ENCODE measurements around the gene RASGRP4. TPM values are rescaled to one million over a fixed set of nuclear protein-coding genes. Genes with fewer than 3 reads are reported as not detected.

The RASGRP4 gene
- total RNA-seq, 4 donors from 2014 or later = 0.91 to 2.3 (median 1.6) TPM

- H3K27ac ChIP-seq = peak within 1 kb of the TSS; percentile 55
Measured at GRCh38 chr19:38388349-38389100, 37.5 kb downstream of the RASGRP4 start, which contains the start of gene SPRED3. Gene SPRED3, plus strand, starts transcription at chr19:38388697. Its CDS starts 1,606 bp downstream, at chr19:38390303.

GRCh38 chr19:38387550-38388348, 38.3 kb downstream of the RASGRP4 start, which contains the start of gene GGN:
Gene GGN, minus strand, starts transcription at chr19:38388034. Its CDS starts 773 bp downstream, at chr19:38387261.
- Histone ChIP-seq H3K4me1 (peaks cover 50% of the 10 kb centered on the region), H3K36me3 (peaks cover 17% of the 10 kb centered on the region), H3K9me3 (no peaks in the 10 kb centered on the region), H3K4me3 (peak within 1 kb of the TSS; percentile 55), H3K27ac (peak within 1 kb of the TSS; percentile 55), H3K27me3 (no peaks in the 10 kb centered on the region)
- WGBS = 2% methylated on average over 38 of the region's 51 CpGs
- TF ChIP-seq EP300 (IDR thresholded peaks at IDR 0.05) (no peak), POLR2A (IDR thresholded peaks at IDR 0.05) (peak in 1 of 2 donors; percentile 18)
- DNase-seq (ENCODE audit: low spot score in 2 of 2) = peak; percentile 88 to 92

More at GRCh38 chr19:38388349-38389100, 37.5 kb downstream of the RASGRP4 start, which contains the start of gene SPRED3:
- DNase-seq (ENCODE audit: low spot score in 2 of 2) = no peak
- H3K4me1 ChIP-seq = peaks cover 45% of the 10 kb centered on the region
- TF ChIP-seq POLR2A (IDR thresholded peaks at IDR 0.05) = no peak
- TF ChIP-seq POLR2AphosphoS5 (IDR thresholded peaks at IDR 0.05) = no peak
- no peak for TF ChIP-seq CTCF (IDR thresholded peaks at IDR 0.05)
- no peak for TF ChIP-seq EP300 (IDR thresholded peaks at IDR 0.05)
- 0% methylated on average over 6 of the region's 46 CpGs for WGBS
- H3K4me3 ChIP-seq = peak within 1 kb of the TSS; percentile 55
- no peaks in the 10 kb centered on the region for H3K9me3 ChIP-seq
- peaks cover 10% of the 10 kb centered on the region for H3K36me3 ChIP-seq
- H3K27me3 ChIP-seq = no peaks in the 10 kb centered on the region

- DNase-seq (ENCODE audit: low spot score in 2 of 2) = peak; percentile 80 to 85
- Histone ChIP-seq H3K27me3 (no peaks in the 10 kb centered on the region), H3K27ac (peak overlapping the region; percentile 55), H3K9me3 (no peaks in the 10 kb centered on the region), H3K36me3 (peaks cover 23% of the 10 kb centered on the region), H3K4me3 (peak overlapping the region; percentile 55), H3K4me1 (peaks cover 50% of the 10 kb centered on the region)
- WGBS = 4% methylated on average over 9 of the region's 36 CpGs
- TF ChIP-seq EP300 (IDR thresholded peaks at IDR 0.05) (no peak), CTCF (IDR thresholded peaks at IDR 0.05) (no peak), POLR2A (IDR thresholded peaks at IDR 0.05) (no peak), POLR2AphosphoS5 (IDR thresholded peaks at IDR 0.05) (no peak)
Measured at GRCh38 chr19:38386971-38387549, 39.0 kb downstream of the RASGRP4 start.

- Histone ChIP-seq H3K27ac (no peak overlapping the region), H3K4me1 (peaks cover 50% of the 10 kb centered on the region), H3K36me3 (peaks cover 29% of the 10 kb centered on the region), H3K27me3 (no peaks in the 10 kb centered on the region), H3K4me3 (peak overlapping the region; percentile 55), H3K9me3 (no peaks in the 10 kb centered on the region)
- WGBS = 53% methylated on average over 9 of the region's 61 CpGs
- no peak for TF ChIP-seq EP300 (IDR thresholded peaks at IDR 0.05)
- no peak for TF ChIP-seq CTCF (IDR thresholded peaks at IDR 0.05)
- no peak for TF ChIP-seq POLR2A (IDR thresholded peaks at IDR 0.05)
- TF ChIP-seq POLR2AphosphoS5 (IDR thresholded peaks at IDR 0.05) = no peak
- peak in 1 of 2 donors; percentile 74 for DNase-seq (ENCODE audit: low spot score in 2 of 2)
Measured at GRCh38 chr19:38386300-38386970, 39.6 kb downstream of the RASGRP4 start.

- H3K36me3 ChIP-seq = peaks cover 36% of the 10 kb centered on the region
- DNase-seq (ENCODE audit: low spot score in 2 of 2) = no peak
Measured at GRCh38 chr19:38385804-38386257, 40.2 kb downstream of the RASGRP4 start.

More at GRCh38 chr19:38385804-38386257, 40.2 kb downstream of the RASGRP4 start:
- H3K27ac ChIP-seq = no peak overlapping the region
- H3K4me3 ChIP-seq = no peak overlapping the region
- WGBS = 64% methylated on average over 33 of the region's 40 CpGs
- no peaks in the 10 kb centered on the region for H3K27me3 ChIP-seq
- H3K9me3 ChIP-seq = no peaks in the 10 kb centered on the region
- H3K4me1 ChIP-seq = peaks cover 50% of the 10 kb centered on the region
- TF ChIP-seq CTCF (IDR thresholded peaks at IDR 0.05) (no peak), POLR2A (IDR thresholded peaks at IDR 0.05) (no peak), POLR2AphosphoS5 (IDR thresholded peaks at IDR 0.05) (no peak), EP300 (IDR thresholded peaks at IDR 0.05) (no peak)

All from suprapubic skin (tissue), 4 donors.